Measurements from ENCODE around the gene RNASE4.
"Not testable (repeated sequence)": the region's sequence is repeated elsewhere in the genome, so short reads cannot be mapped to it uniquely, and the experiment has no call there.

RNASE4 gene

GRCh38 chr14:20707622-20708021, 23.3 kb downstream of the RNASE4 start:
- H3K4me1 Mint-ChIP-seq = no peaks in the 10 kb centered on the region
- ATAC-seq = no peak
- H3K9me3 Mint-ChIP-seq = no peaks in the 10 kb centered on the region
- H3K27ac Mint-ChIP-seq = no peak overlapping the region
- DNase-seq = no peak
- no peaks in the 10 kb centered on the region for H3K27me3 Mint-ChIP-seq
- H3K4me3 Mint-ChIP-seq = no peak overlapping the region

GRCh38 chr14:20711261-20711660, 26.9 kb downstream of the RNASE4 start:
- no peaks in the 10 kb centered on the region for H3K27me3 Mint-ChIP-seq
- no peaks in the 10 kb centered on the region for H3K9me3 Mint-ChIP-seq

GRCh38 chr14:20711685-20712084, 27.3 kb downstream of the RNASE4 start:
- H3K27me3 Mint-ChIP-seq = no peaks in the 10 kb centered on the region
- no peak overlapping the region for H3K27ac Mint-ChIP-seq
- H3K4me3 Mint-ChIP-seq = no peak overlapping the region
- ATAC-seq (no peak), DNase-seq (no peak)
- H3K9me3 Mint-ChIP-seq = no peaks in the 10 kb centered on the region
- no peaks in the 10 kb centered on the region for H3K4me1 Mint-ChIP-seq

More at GRCh38 chr14:20711261-20711660, 26.9 kb downstream of the RNASE4 start:
- no peak overlapping the region for H3K4me3 Mint-ChIP-seq
- no peak for ATAC-seq
- H3K4me1 Mint-ChIP-seq = no peaks in the 10 kb centered on the region
- no peak for DNase-seq
- no peak overlapping the region for H3K27ac Mint-ChIP-seq

GRCh38 chr14:20712904-20713303, 28.5 kb downstream of the RNASE4 start:
- ATAC-seq = no peak
- DNase-seq = no peak
- Mint-ChIP-seq H3K4me1 (no peaks in the 10 kb centered on the region), H3K9me3 (no peaks in the 10 kb centered on the region), H3K4me3 (no peak overlapping the region), H3K27ac (no peak overlapping the region), H3K27me3 (no peaks in the 10 kb centered on the region)

- Mint-ChIP-seq H3K4me1 (no peaks in the 10 kb centered on the region), H3K9me3 (no peaks in the 10 kb centered on the region), H3K4me3 (no peak overlapping the region), H3K27me3 (peaks cover 3% of the 10 kb centered on the region), H3K27ac (no peak overlapping the region)
- DNase-seq = no peak
- no peak for ATAC-seq
Observed at GRCh38 chr14:20714593-20715250, 30.4 kb downstream of the RNASE4 start.

GRCh38 chr14:20719777-20720176, 35.4 kb downstream of the RNASE4 start:
- Mint-ChIP-seq H3K27me3 (peaks cover 36% of the 10 kb centered on the region), H3K27ac (no peak overlapping the region), H3K4me1 (no peaks in the 10 kb centered on the region), H3K4me3 (no peak overlapping the region), H3K9me3 (no peaks in the 10 kb centered on the region)
- ATAC-seq (no peak), DNase-seq (no peak)

GRCh38 chr14:20720741-20721140, 36.4 kb downstream of the RNASE4 start:
- H3K9me3 Mint-ChIP-seq = no peaks in the 10 kb centered on the region
- DNase-seq (no peak), ATAC-seq (no peak)
- H3K27me3 Mint-ChIP-seq = peaks cover 41% of the 10 kb centered on the region
- no peaks in the 10 kb centered on the region for H3K4me1 Mint-ChIP-seq
- no peak overlapping the region for H3K4me3 Mint-ChIP-seq
- H3K27ac Mint-ChIP-seq = no peak overlapping the region

GRCh38 chr14:20722016-20722415, 37.7 kb downstream of the RNASE4 start:
- Mint-ChIP-seq H3K9me3 (no peaks in the 10 kb centered on the region), H3K4me3 (no peak overlapping the region), H3K27ac (no peak overlapping the region), H3K27me3 (peaks cover 51% of the 10 kb centered on the region), H3K4me1 (no peaks in the 10 kb centered on the region)
- no peak for ATAC-seq
- no peak for DNase-seq

- Mint-ChIP-seq H3K27ac (no peak overlapping the region), H3K27me3 (peaks cover 60% of the 10 kb centered on the region), H3K4me3 (no peak overlapping the region), H3K4me1 (no peaks in the 10 kb centered on the region), H3K9me3 (no peaks in the 10 kb centered on the region)
- peak; percentile 57 for ATAC-seq
- DNase-seq = no peak
Observed at GRCh38 chr14:20723488-20723887, 39.1 kb downstream of the RNASE4 start.

- peaks cover 54% of the 10 kb centered on the region for H3K27me3 Mint-ChIP-seq
- ATAC-seq, DNase-seq, H3K4me3 Mint-ChIP-seq, H3K4me1 Mint-ChIP-seq, H3K9me3 Mint-ChIP-seq: not testable (repeated sequence)
- peak overlapping the region in 1 of 2 donors; percentile 51 for H3K27ac Mint-ChIP-seq
Observed at GRCh38 chr14:20726121-20726520, 41.8 kb downstream of the RNASE4 start.

- H3K27me3 Mint-ChIP-seq = peaks cover 50% of the 10 kb centered on the region
- peak overlapping the region in 1 of 2 donors; percentile 51 for H3K27ac Mint-ChIP-seq
- DNase-seq (no peak), ATAC-seq (no peak)
- no peak overlapping the region for H3K4me3 Mint-ChIP-seq
- no peaks in the 10 kb centered on the region for H3K9me3 Mint-ChIP-seq
- no peaks in the 10 kb centered on the region for H3K4me1 Mint-ChIP-seq
Observed at GRCh38 chr14:20726531-20726930, 42.2 kb downstream of the RNASE4 start.

- Mint-ChIP-seq H3K27ac (no peak overlapping the region), H3K4me3 (no peak overlapping the region), H3K4me1 (no peaks in the 10 kb centered on the region), H3K9me3 (no peaks in the 10 kb centered on the region), H3K27me3 (peaks cover 18% of the 10 kb centered on the region)
- ATAC-seq = no peak
- no peak for DNase-seq
Observed at GRCh38 chr14:20730891-20731290, 46.5 kb downstream of the RNASE4 start.

- H3K27me3 Mint-ChIP-seq = peaks cover 5% of the 10 kb centered on the region
- no peak for ATAC-seq
- H3K27ac Mint-ChIP-seq = no peak overlapping the region
- no peaks in the 10 kb centered on the region for H3K4me1 Mint-ChIP-seq
- no peaks in the 10 kb centered on the region for H3K9me3 Mint-ChIP-seq
- no peak for DNase-seq
- H3K4me3 Mint-ChIP-seq = no peak overlapping the region
Observed at GRCh38 chr14:20732477-20732876, 48.1 kb downstream of the RNASE4 start.

- Mint-ChIP-seq H3K4me1 (no peaks in the 10 kb centered on the region), H3K9me3 (no peaks in the 10 kb centered on the region), H3K27ac (no peak overlapping the region), H3K27me3 (no peaks in the 10 kb centered on the region), H3K4me3 (no peak overlapping the region)
- DNase-seq (no peak), ATAC-seq (no peak)
Observed at GRCh38 chr14:20732979-20733635, 48.7 kb downstream of the RNASE4 start.

- DNase-seq = no peak
- Mint-ChIP-seq H3K4me3 (no peak overlapping the region), H3K27ac (no peak overlapping the region), H3K4me1 (no peaks in the 10 kb centered on the region), H3K27me3 (no peaks in the 10 kb centered on the region), H3K9me3 (no peaks in the 10 kb centered on the region)
- ATAC-seq = no peak
Observed at GRCh38 chr14:20733684-20734429, 49.5 kb downstream of the RNASE4 start.

GRCh38 chr14:20734430-20734806, 50.1 kb downstream of the RNASE4 start:
- no peak for DNase-seq
- Mint-ChIP-seq H3K4me3 (no peak overlapping the region), H3K27me3 (no peaks in the 10 kb centered on the region)

More at GRCh38 chr14:20734430-20734806, 50.1 kb downstream of the RNASE4 start:
- Mint-ChIP-seq H3K9me3 (no peaks in the 10 kb centered on the region), H3K27ac (no peak overlapping the region), H3K4me1 (no peaks in the 10 kb centered on the region)
- no peak for ATAC-seq

Data from stimulated activated naive CD8-positive, alpha-beta T cell treated with anti-CD3 and anti-CD28 coated beads, Interleukin-15, amount 100 ng/mL, for 72 hours (primary cell).